Fibroblast of mammary gland (primary cell): ENCODE measurements around the gene ODC1.
A peak's percentile ranks its signal among the peaks of the same experiment; 100 is the strongest.

Experiments
- DNase-seq: peaks from one replicate; pipeline ENCODE4 v3.0.0-alpha.2; 2010; ENCODE audit warnings: low read depth
- H3K4me3 ChIP-seq: 2 replicates; pipeline ENCODE4 v1.5.1; 2011; ENCODE audit warnings: low read depth, mild to moderate bottlenecking, low read length, moderate library complexity; ENCODE audit not compliant: control insufficient read depth
- TF ChIP-seq, protein P1 (sequence below): conservative IDR thresholded peaks from 2 replicates; pipeline ENCODE4 v1.5.1; 2011; ENCODE audit warnings: low read depth, low read length, inconsistent platforms; ENCODE audit not compliant: control insufficient read depth, insufficient read depth

Gene ODC1

GRCh38 chr2:10392100-10392499, 56.0 kb downstream of the ODC1 start:
- TF ChIP-seq, protein P1, sequence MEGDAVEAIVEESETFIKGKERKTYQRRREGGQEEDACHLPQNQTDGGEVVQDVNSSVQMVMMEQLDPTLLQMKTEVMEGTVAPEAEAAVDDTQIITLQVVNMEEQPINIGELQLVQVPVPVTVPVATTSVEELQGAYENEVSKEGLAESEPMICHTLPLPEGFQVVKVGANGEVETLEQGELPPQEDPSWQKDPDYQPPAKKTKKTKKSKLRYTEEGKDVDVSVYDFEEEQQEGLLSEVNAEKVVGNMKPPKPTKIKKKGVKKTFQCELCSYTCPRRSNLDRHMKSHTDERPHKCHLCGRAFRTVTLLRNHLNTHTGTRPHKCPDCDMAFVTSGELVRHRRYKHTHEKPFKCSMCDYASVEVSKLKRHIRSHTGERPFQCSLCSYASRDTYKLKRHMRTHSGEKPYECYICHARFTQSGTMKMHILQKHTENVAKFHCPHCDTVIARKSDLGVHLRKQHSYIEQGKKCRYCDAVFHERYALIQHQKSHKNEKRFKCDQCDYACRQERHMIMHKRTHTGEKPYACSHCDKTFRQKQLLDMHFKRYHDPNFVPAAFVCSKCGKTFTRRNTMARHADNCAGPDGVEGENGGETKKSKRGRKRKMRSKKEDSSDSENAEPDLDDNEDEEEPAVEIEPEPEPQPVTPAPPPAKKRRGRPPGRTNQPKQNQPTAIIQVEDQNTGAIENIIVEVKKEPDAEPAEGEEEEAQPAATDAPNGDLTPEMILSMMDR: no peak
- no peak for DNase-seq
- no peak overlapping the region for H3K4me3 ChIP-seq

DNA sequence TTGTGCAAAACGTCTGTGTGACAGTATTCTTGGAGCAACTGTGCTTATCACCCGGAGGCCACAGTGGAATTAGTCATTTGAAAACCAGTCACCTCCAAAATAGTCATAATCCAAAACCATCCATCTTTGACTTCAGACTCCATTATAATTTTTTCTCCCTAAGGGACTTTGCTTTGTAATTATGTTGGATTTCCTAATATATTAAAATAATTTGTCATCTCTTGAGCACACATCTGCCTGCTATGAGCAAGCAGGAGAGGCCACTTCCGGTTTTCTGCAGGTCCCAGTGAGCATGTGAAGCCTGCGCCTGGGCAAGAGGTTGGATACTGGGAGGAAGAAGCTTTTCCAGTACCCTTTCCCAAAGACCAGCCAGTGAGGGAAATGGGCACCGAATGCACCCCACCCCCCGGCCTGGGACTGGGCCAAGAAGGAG, 57.7 kb downstream of the ODC1 start:
- H3K4me3 ChIP-seq: no peak overlapping the region
- TF ChIP-seq, protein P1: no peak
- peak; percentile 56 for DNase-seq
